MM.1S (cell line): Measurements from ENCODE around the gene GRK3.

Experiments
- DNase-seq: peaks from one replicate; pipeline ENCODE4 v3.0.0-alpha.2; 2015
- H2AFZ ChIP-seq: fragments of 300-600 bp; sonication (generic); 2 replicates; pipeline ENCODE4 v1.6.0; 2016; ENCODE audit warnings: antibody characterized with exemption, low read length
- H3F3A ChIP-seq: fragments of 300-600 bp; sonication (generic); 2 replicates; pipeline ENCODE4 v1.6.1; 2016; ENCODE audit warnings: mild to moderate bottlenecking, antibody characterized with exemption, low read length, moderate library complexity, mixed read lengths; ENCODE audit not compliant: insufficient read depth
- H3K27ac ChIP-seq: fragments of 300-600 bp; sonication (generic); 2 replicates; pipeline ENCODE4 v1.5.1; 2016; ENCODE audit warnings: mild to moderate bottlenecking, low read length
- H3K27me3 ChIP-seq: fragments of 300-600 bp; sonication (generic); replicated peaks from 2 replicates; pipeline ENCODE4 v1.6.0; 2016; ENCODE audit warnings: low read length; ENCODE audit not compliant: insufficient read depth
- H3K36me3 ChIP-seq: fragments of 300-600 bp; sonication (generic); replicated peaks from 2 replicates; pipeline ENCODE4 v1.6.1; 2016; ENCODE audit warnings: mild to moderate bottlenecking, low read length, mixed read lengths; ENCODE audit not compliant: insufficient read depth
- H3K4me1 ChIP-seq: fragments of 300-600 bp; sonication (generic); 2 replicates; pipeline ENCODE4 v1.6.1; 2016; ENCODE audit warnings: low read length, mixed read lengths
- H3K4me2 ChIP-seq: fragments of 300-600 bp; sonication (generic); 2 replicates; pipeline ENCODE4 v1.6.0; 2016; ENCODE audit warnings: low read depth, low read length
- H3K4me3 ChIP-seq: fragments of 300-600 bp; sonication (generic); 2 replicates; pipeline ENCODE4 v1.5.1; 2016; ENCODE audit warnings: low read length, mixed read lengths
- H3K79me2 ChIP-seq: fragments of 300-600 bp; sonication (generic); 2 replicates; pipeline ENCODE4 v1.6.1; 2016; ENCODE audit warnings: mixed run types, low read length, mixed read lengths
- H3K9ac ChIP-seq: fragments of 300-600 bp; sonication (generic); 2 replicates; pipeline ENCODE4 v1.6.1; 2016; ENCODE audit warnings: low read length, mixed read lengths
- H3K9me2 ChIP-seq: fragments of 300-600 bp; sonication (generic); replicated peaks from 2 replicates; pipeline ENCODE4 v1.6.1; 2016; ENCODE audit warnings: mild to moderate bottlenecking, low read length, mixed read lengths; ENCODE audit not compliant: insufficient read depth
- H3K9me3 ChIP-seq: fragments of 300-600 bp; sonication (generic); replicated peaks from 2 replicates; pipeline ENCODE4 v1.6.1; 2016; ENCODE audit warnings: mild to moderate bottlenecking, low read length, mixed read lengths; ENCODE audit not compliant: insufficient read depth
- H4K20me1 ChIP-seq: fragments of 300-600 bp; sonication (generic); 2 replicates; pipeline ENCODE4 v1.6.1; 2016; ENCODE audit warnings: mild to moderate bottlenecking, low read length, moderate library complexity, mixed read lengths; ENCODE audit not compliant: insufficient read depth
- CTCF ChIP-seq: fragments of 300-600 bp; sonication (generic); IDR thresholded peaks from 2 replicates; pipeline ENCODE4 v1.5.1; 2016; ENCODE audit warnings: antibody characterized with exemption, low read length, mixed read lengths
- EZH2 ChIP-seq: fragments of 300-600 bp; sonication (generic); optimal IDR thresholded peaks from 2 replicates; pipeline ENCODE3; 2017; ENCODE audit warnings: low read depth, mild to moderate bottlenecking, antibody characterized with exemption, low read length, mixed read lengths
- EZH2phosphoT487 ChIP-seq: fragments of 300-600 bp; sonication (generic); IDR thresholded peaks from 2 replicates; pipeline ENCODE4 v1.6.1; 2018; ENCODE audit warnings: antibody characterized with exemption, low read length

Gene GRK3

DNA sequence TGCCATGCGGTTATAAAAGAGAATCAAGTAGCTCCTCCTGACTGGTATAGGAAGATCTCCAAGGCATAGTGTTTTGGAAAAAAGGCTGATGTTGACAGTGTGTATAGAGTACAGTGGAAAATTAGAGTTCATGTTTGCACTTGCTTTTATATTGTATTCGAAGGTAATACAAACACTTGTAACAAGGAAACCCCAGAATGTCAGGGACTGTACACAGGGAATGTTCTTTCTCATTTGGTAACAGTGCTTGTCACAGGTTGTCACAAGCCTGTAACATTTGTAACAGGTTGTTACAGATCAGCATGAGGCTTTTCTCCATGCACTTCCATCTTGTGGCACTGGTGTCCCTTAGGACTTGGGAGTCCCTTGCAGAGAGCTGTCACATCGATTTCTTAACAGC, 64.0 kb downstream of the GRK3 start:
- no peaks in the 10 kb centered on the region for H3K9me2 ChIP-seq
- no peak overlapping the region for H3K4me3 ChIP-seq
- no peaks in the 10 kb centered on the region for H3K79me2 ChIP-seq
- no peaks in the 10 kb centered on the region for H3K36me3 ChIP-seq
- no peaks in the 10 kb centered on the region for H4K20me1 ChIP-seq
- H3K27me3 ChIP-seq: no peaks in the 10 kb centered on the region
- no peak overlapping the region for H2AFZ ChIP-seq
- H3K27ac ChIP-seq: no peak overlapping the region
- TF ChIP-seq CTCF: no peak
- no peak for TF ChIP-seq EZH2
- TF ChIP-seq EZH2phosphoT487: no peak
- no peak overlapping the region for H3K4me2 ChIP-seq
- no peak overlapping the region for H3K9ac ChIP-seq
- H3K4me1 ChIP-seq: no peaks in the 10 kb centered on the region
- DNase-seq: no peak
- no peaks in the 10 kb centered on the region for H3F3A ChIP-seq
- no peaks in the 10 kb centered on the region for H3K9me3 ChIP-seq

- Histone ChIP-seq H3K79me2 (no peaks in the 10 kb centered on the region), H3K4me3 (no peak overlapping the region), H3K9me3 (no peaks in the 10 kb centered on the region), H3K9me2 (no peaks in the 10 kb centered on the region), H4K20me1 (no peaks in the 10 kb centered on the region), H3K27ac (no peak overlapping the region), H3K36me3 (no peaks in the 10 kb centered on the region), H3K4me2 (no peak overlapping the region), H2AFZ (no peak overlapping the region), H3K27me3 (no peaks in the 10 kb centered on the region), H3F3A (no peaks in the 10 kb centered on the region), H3K4me1 (no peaks in the 10 kb centered on the region), H3K9ac (no peak overlapping the region)
- no peak for DNase-seq
- no peak for TF ChIP-seq EZH2phosphoT487
- no peak for TF ChIP-seq EZH2
- TF ChIP-seq CTCF: no peak
Observed at GRCh38 chr22:25629613-25630012, 65.1 kb downstream of the GRK3 start.

DNA sequence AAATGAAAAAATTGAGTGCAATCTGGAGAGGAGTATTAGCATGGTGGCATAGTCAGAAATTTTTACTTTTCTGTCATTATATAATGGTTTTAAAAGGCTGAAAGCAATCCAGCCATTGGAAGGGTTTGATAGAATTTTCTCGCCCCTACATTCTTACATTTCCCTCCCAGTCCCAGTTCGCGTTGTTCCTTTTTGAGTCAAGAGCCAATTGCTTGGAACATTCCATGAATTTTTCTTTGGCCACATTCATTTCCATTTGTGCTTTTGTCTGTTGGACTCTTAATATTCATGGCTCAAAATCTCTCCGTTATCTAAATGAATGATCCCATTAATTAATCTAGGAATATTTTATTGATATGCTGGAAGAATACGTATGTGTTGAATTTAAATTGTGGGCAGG, 66.0 kb downstream of the GRK3 start:
- H4K20me1 ChIP-seq: no peaks in the 10 kb centered on the region
- H2AFZ ChIP-seq: no peak overlapping the region
- H3K36me3 ChIP-seq: no peaks in the 10 kb centered on the region
- no peaks in the 10 kb centered on the region for H3K9me2 ChIP-seq
- H3K79me2 ChIP-seq: no peaks in the 10 kb centered on the region
- H3K4me2 ChIP-seq: no peak overlapping the region
- no peak overlapping the region for H3K4me3 ChIP-seq
- no peaks in the 10 kb centered on the region for H3K4me1 ChIP-seq
- TF ChIP-seq EZH2phosphoT487 (no peak), CTCF (no peak), EZH2 (no peak)
- no peaks in the 10 kb centered on the region for H3K27me3 ChIP-seq
- H3K9ac ChIP-seq: no peak overlapping the region
- H3K27ac ChIP-seq: no peak overlapping the region
- no peak for DNase-seq
- no peaks in the 10 kb centered on the region for H3F3A ChIP-seq
- H3K9me3 ChIP-seq: no peaks in the 10 kb centered on the region
